HG02798 (cell line): Measurements from ENCODE around the gene HDHD3.
"Not testable (repeated sequence)": the region's sequence is repeated elsewhere in the genome, so short reads cannot be mapped to it uniquely, and the experiment has no call there.

Experiments used
- ATAC-seq: cut with Tn5 transposase; IDR thresholded peaks from one replicate; pipeline ENCODE4 v1.9.1; 2021; ENCODE audit warnings: mild to moderate bottlenecking; ENCODE audit not compliant: unreplicated experiment, poor library complexity

Gene HDHD3, protein sequence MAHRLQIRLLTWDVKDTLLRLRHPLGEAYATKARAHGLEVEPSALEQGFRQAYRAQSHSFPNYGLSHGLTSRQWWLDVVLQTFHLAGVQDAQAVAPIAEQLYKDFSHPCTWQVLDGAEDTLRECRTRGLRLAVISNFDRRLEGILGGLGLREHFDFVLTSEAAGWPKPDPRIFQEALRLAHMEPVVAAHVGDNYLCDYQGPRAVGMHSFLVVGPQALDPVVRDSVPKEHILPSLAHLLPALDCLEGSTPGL

GRCh38 chr9:113376634-113377567 is at the start of gene HDHD3:
Gene HDHD3 (minus strand): TSS chr9:113376986. CDS start chr9:113374354, 2,632 bp downstream.
- peak; percentile 89 for ATAC-seq

DNA sequence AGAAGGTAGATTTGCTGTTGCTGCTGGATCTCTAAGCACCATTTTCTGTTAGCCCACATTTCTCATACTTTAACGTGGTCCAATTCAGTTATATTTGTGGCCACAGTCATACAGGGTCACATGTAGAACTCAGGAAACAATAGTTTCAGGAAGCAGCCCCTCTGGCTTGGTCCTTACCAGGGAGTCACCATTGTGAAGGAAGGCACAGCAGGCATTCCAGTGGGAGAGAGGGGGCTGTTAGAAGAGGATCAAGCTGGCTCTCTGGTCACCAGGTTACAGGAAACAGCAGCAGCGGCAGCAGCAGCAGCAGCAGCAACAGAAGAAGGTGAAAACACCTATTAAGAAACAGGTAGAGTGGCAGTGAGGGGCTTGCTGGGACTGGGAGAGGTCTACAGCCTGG is 48.3 kb upstream of the HDHD3 start:
- no peak for ATAC-seq

DNA sequence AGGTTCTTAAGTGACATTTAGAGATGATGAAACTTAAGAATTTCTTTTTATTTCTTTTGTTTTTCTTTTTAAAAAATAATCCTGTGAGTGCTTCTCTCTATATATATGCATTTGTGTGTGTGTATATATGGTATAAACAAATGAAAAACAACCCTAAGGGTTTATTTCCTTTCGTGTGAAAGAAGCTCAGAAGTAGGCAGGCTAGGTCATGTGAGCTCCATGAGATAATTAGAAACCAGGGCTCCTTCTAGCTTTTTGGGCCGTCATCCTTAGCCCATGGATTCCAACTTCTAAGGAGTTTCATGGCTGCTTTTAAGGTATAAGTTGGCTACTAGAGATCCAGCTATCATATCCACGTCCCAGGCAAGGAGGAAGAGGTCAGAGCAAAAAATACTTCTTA is 44.9 kb upstream of the HDHD3 start:
- no peak for ATAC-seq

GRCh38 chr9:113417370-113417769 is 40.6 kb upstream of the HDHD3 start:
- no peak for ATAC-seq

- peak; percentile 98 for ATAC-seq
Observed at GRCh38 chr9:113416149-113416721, 39.4 kb upstream of the HDHD3 start.

GRCh38 chr9:113410207-113410864 is 33.5 kb upstream of the HDHD3 start, which contains the start of the genes C9orf43 and POLE3:
Gene C9orf43 (plus strand): TSS chr9:113410747. CDS start chr9:113413494, 2,747 bp downstream.
Gene POLE3 (minus strand): TSS chr9:113410675. CDS start chr9:113410293, 382 bp downstream.
- peak; percentile 93 for ATAC-seq

GRCh38 chr9:113409883-113410206 is 33.1 kb upstream of the HDHD3 start:
- peak; percentile 1 for ATAC-seq

DNA sequence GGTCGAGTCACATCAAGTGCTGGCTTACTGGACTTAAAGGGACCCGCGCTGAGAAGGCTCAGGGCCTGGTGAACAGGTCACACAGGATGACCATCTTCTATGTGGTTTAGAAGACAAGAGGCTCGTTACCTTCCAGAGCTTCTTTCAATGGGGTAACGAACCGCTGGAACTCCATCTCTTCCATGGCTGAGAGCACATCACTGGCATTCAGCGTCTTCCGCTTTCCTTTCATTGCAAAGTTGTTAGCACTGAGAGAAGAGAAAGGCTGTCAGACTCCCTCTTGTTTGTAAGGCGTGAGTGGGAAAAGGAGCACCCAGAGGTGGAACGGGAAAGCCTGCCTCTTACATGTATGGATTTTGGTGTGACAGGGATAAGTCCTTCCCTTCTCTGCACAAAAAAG is 32.7 kb upstream of the HDHD3 start:
- no peak for ATAC-seq

DNA sequence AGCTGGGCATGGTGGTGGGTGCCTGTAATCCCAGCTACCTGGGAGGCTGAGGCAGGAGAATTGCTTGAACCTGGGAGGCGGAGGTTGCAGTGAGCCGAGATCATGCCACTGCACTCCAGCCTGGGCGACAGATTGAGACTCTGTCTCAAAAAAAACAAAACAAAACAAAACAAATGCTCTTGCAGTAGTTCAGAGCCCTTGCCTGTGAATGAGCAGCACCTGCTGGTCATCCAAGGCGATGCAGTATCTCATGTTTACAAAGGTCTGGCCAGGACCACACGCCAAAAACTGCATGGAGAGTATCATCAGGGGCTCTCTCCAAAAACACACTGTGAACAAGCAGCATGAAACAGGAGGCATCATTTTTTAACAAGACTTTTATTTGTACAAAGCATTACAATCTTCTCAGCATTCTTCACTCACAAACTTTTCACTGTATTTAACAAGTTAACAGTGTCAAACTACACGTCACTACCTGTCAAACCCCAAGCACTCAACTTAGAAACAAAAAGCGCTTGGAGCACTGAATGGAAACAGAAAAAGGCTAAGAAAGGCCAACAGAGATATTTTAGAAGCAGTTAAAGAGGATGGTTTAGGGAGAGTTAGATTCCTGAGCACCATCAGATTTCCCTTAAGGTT is 30.2 kb upstream of the HDHD3 start:
- ATAC-seq = peak; percentile 36

- ATAC-seq = not testable (repeated sequence)
Observed at GRCh38 chr9:113406353-113406752, 29.6 kb upstream of the HDHD3 start.

DNA sequence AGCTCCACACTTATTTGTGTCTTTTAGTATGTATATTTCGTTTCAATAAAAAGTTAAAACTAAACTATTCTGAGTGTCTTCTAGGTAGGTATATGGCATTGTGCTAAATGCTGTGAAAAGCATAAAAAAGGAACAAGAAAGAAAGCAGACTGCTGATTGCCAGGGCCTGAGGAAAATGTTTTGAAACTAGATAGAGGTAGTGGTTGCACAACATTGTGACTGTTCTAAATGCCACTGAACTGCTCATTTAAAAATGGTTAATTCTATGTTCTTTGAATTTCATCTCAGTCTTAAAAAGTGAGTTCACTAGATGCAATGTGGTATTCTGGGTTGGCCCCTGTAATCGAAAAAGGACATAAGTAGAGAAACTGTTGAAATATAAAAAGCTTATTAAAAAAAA is 26.9 kb upstream of the HDHD3 start:
- ATAC-seq = no peak

DNA sequence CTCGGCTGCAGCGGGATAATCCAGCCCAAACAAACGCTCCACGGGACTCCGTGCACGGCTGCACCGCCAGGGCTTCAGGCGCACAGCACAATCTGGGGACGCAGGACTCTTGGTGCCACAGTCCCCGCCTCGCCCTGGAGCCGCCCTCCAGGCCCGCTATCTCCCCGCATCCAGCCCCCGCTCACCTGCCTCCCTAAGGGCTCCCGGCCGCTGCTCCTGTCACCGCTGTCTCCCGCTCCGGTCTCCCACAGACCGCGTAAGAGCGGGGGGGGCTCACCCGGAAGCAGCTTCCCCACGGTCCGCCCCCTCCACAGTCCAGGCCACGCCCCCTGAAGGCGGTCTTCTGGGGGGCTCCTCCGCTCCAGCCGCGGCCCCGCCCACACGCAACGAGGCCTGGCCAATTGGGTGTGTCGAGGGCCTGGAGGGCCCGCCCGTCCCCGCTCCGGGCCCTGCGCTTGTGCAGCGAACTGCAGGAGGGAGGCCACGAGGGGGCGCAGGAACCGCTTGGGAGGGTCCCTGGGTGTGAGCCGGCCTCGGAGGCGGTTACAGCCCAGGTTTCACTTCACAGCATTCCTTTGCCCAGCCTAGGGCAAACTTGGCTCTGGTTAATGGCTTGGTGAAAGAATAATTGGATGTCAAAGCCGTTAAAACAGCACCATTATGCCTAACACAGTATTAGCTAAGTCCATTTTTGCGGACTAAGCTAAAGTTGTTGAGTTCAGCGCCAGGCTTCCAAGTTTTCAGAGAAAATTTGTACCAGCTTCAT is 24.4 kb upstream of the HDHD3 start, which contains the start of gene ALAD:
ALAD (minus strand) TSS at position 258 of the 766 bp plus-strand sequence. CDS start 7,725 bp downstream, outside the sequence.
- ATAC-seq = peak; percentile 100

- ATAC-seq = no peak
Observed at GRCh38 chr9:113399646-113400200, 22.9 kb upstream of the HDHD3 start.

DNA sequence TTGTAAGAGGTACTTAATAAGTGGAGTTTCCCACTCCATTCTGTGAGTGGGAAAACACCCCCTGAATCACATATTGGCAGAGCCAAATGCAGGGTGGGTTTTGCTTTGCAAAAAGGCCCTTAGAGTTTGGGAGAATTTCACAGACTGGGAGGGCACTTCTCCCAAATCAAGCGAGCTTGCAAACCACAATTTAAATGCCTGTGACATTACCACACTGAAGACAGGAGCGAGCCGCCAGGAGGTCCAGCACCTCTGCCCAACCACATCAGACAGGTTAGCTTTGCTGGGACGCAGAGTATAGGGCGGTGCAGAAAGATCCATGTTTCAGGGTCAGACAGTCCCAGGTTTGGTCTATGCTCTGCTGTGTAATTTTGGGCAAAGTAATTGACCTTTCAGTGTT is 22.0 kb upstream of the HDHD3 start:
- no peak for ATAC-seq

DNA sequence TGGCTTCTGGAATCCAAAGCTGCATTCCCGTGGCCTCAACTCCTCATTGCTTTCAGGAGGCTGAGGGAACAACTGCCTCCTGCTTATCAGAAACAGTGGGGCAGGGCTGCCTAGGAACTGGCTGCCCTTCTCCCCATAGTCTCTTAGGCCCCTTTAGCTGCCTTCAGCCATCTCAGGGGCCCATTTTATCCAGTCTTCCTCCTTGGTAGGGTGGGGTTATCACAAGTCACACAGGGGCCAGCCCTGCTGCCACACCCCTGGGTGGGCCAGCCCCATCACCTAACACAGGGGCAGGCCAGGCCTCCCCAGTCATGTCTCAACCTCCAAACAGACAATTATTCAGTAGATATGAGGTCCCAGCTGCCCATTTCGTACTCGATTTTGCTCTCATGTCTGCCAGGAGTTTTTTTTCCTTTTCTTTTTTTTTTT is 20.4 kb upstream of the HDHD3 start:
- no peak for ATAC-seq

DNA sequence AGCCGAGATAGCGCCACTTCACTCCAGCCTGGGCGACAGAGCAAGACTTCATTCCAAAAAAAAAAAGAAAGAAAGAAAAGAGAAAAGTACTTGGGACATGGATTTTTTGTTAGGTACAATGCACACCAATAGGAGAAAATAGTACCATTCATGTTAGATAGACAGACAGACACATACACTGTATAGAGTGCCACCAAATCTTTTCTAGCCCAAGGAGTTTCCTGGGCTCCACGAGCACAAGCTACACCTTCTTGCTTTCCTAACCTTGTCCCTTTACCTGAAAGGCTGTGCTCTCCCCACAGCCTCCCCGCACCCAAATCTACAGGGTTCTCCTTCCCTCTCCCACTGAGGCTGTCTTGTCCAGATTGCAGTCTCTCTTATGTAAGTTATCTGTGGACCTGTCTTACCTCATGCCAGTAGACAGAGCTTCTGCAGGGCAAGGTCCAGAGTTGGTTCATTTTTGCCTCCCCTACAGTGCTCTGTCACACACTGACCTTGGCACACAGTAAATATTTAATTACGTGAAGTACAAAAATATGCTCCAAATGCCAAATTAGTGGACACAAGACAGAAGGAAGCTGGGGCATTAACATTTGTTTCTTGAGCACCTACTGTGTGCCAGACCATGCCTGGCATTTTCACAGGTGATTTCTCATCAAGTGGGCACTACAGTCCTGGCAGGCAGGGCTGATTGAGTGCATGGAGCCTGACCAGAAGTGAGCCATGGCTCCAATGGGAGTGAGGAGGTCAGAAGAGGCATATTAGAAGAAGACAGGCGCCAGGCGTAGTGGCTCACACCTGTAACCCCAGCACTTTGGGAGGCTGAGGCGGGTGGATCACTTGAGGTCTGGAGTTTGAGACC is 18.4 kb upstream of the HDHD3 start:
- ATAC-seq = no peak

DNA sequence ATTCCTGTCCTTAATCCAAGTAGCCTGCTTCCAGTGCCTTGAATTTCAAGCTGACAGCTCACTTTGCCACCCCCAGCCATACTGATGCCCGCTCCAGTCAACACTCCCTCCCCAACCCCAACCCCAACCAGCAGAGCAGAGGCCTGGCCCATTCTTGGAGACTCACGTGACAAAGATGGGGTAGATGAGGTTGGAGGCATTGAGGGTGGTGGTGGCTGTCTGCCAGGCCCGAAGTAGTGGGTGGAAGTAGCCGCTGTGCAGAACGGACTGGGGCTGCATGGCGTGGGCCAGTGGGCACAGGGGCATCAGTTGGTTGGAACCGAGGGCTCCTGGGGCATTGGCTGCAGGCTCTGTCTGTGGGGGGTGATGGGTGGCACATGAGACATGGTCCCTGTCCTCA is 16.5 kb upstream of the HDHD3 start:
- no peak for ATAC-seq

GRCh38 chr9:113391917-113392316 is 15.1 kb upstream of the HDHD3 start:
- no peak for ATAC-seq
